HepG2 (cell line): Measurements from ENCODE around the gene TUBB3. TPM values are rescaled to one million over a fixed set of nuclear protein-coding genes. Genes with fewer than 3 reads are reported as not detected.

Experiments
- AGO2 ChIP-seq: fragments of 200-400 bp; formaldehyde crosslinking; optimal IDR thresholded peaks from 2 replicates; pipeline ENCODE3; 2017; ENCODE audit warnings: mild to moderate bottlenecking, low read depth, low read length, moderate library complexity
- CTCF ChIP-seq: sonication (generic); formaldehyde crosslinking; IDR thresholded peaks from 2 replicates; pipeline ENCODE4 v1.5.0; 2020; ENCODE audit warnings: mild to moderate bottlenecking, missing genetic modification reagents, moderate library complexity
- GPN1 ChIP-seq: sonication (generic); formaldehyde crosslinking; IDR thresholded peaks from 2 replicates; pipeline ENCODE4 v1.5.1; 2020; ENCODE audit warnings: missing genetic modification reagents, borderline replicate concordance
- HDAC2 ChIP-seq: sonication (generic); formaldehyde crosslinking; IDR thresholded peaks from 2 replicates; pipeline ENCODE4 v1.4.0; 2020; ENCODE audit warnings: missing genetic modification reagents
- HNF4G ChIP-seq, 2 experiments: sonication (generic) in 1 of 2; formaldehyde crosslinking in 1 of 2; IDR thresholded peaks; 2 replicates each; pipeline versions ENCODE4 v1.4.0 to v1.6.1; 2011 to 2020; ENCODE audit warnings: borderline replicate concordance in 2 of 2, low read depth in 2 of 2, mild to moderate bottlenecking in 2 of 2, low read length in 1 of 2, missing genetic modification reagents in 1 of 2, moderate library complexity in 1 of 2
- KAT7 ChIP-seq: IDR thresholded peaks from 2 replicates; pipeline ENCODE4 v1.6.1; 2018; ENCODE audit warnings: borderline replicate concordance, missing compliant biosample characterization
- MAZ ChIP-seq, 2 experiments: sonication (generic) in 1 of 2; formaldehyde crosslinking in 1 of 2; IDR thresholded peaks; 2 replicates each; pipeline versions ENCODE4 v1.5.0 to v1.6.1; 2012 to 2020; ENCODE audit warnings: low read depth in 2 of 2, mild to moderate bottlenecking in 2 of 2, borderline replicate concordance in 1 of 2, improper control_type of control experiment in 1 of 2, low read length in 1 of 2, missing genetic modification reagents in 1 of 2, moderate library complexity in 1 of 2
- MIER2 ChIP-seq: IDR thresholded peaks from 2 replicates; pipeline ENCODE4 v1.6.1; 2016; ENCODE audit warnings: missing biosample characterization, missing genetic modification reagents
- NCOA1 ChIP-seq: sonication (generic); formaldehyde crosslinking; IDR thresholded peaks from 2 replicates; pipeline ENCODE4 v1.9.0; 2021; ENCODE audit warnings: missing genetic modification reagents
- NFKB2 ChIP-seq: sonication (generic); formaldehyde crosslinking; IDR thresholded peaks from 2 replicates; pipeline ENCODE4 v1.4.0; 2020; ENCODE audit warnings: missing genetic modification reagents, borderline replicate concordance
- NR2C2 ChIP-seq: sonication (generic); formaldehyde crosslinking; IDR thresholded peaks from 2 replicates; pipeline ENCODE4 v1.4.0; 2020; ENCODE audit warnings: missing genetic modification reagents, mild to moderate bottlenecking, moderate library complexity, borderline replicate concordance
- NR2F6 ChIP-seq, 2 experiments: IDR thresholded peaks; 2 replicates each; pipeline ENCODE4 v1.6.1; 2016; ENCODE audit warnings: antibody characterized with exemption in 1 of 2, mild to moderate bottlenecking in 1 of 2
- PAWR ChIP-seq: sonication (generic); formaldehyde crosslinking; IDR thresholded peaks from 2 replicates; pipeline ENCODE4 v1.4.0; 2020; ENCODE audit warnings: missing genetic modification reagents, mild to moderate bottlenecking, borderline replicate concordance
- RCOR2 ChIP-seq: IDR thresholded peaks from 2 replicates; pipeline ENCODE4 v1.6.1; 2016; ENCODE audit warnings: missing biosample characterization, missing genetic modification reagents
- REPIN1 ChIP-seq: sonication (generic); formaldehyde crosslinking; IDR thresholded peaks from 2 replicates; pipeline ENCODE4 v1.8.0; 2022; ENCODE audit warnings: missing genetic modification reagents, low read depth, mild to moderate bottlenecking, borderline replicate concordance
- SAFB2 ChIP-seq: sonication (generic); formaldehyde crosslinking; IDR thresholded peaks from 2 replicates; pipeline ENCODE4 v1.5.1; 2020; ENCODE audit warnings: missing genetic modification reagents, low read depth, mild to moderate bottlenecking, borderline replicate concordance
- SMAD9 ChIP-seq: sonication (generic); formaldehyde crosslinking; IDR thresholded peaks from 2 replicates; pipeline ENCODE4 v1.5.1; 2020; ENCODE audit warnings: mild to moderate bottlenecking, missing genetic modification reagents
- TFDP1 ChIP-seq: IDR thresholded peaks from 2 replicates; pipeline ENCODE4 v1.6.1; 2016; ENCODE audit warnings: missing compliant biosample characterization, missing genetic modification reagents, borderline replicate concordance
- TFDP2 ChIP-seq: sonication (generic); formaldehyde crosslinking; IDR thresholded peaks from 2 replicates; pipeline ENCODE4 v1.4.0; 2020; ENCODE audit warnings: missing genetic modification reagents
- ZKSCAN8 ChIP-seq: IDR thresholded peaks from 2 replicates; pipeline ENCODE4 v1.6.1; 2016; ENCODE audit warnings: borderline replicate concordance, missing genetic modification reagents, missing compliant biosample characterization
- ZNF776 ChIP-seq: sonication (generic); formaldehyde crosslinking; IDR thresholded peaks from 2 replicates; pipeline ENCODE4 v1.4.0; 2020; ENCODE audit warnings: mild to moderate bottlenecking, missing genetic modification reagents
- ZNF782 ChIP-seq: sonication (generic); formaldehyde crosslinking; IDR thresholded peaks from 2 replicates; pipeline ENCODE4 v1.4.0; 2020; ENCODE audit warnings: missing genetic modification reagents, mild to moderate bottlenecking, borderline replicate concordance
- ZSCAN31 ChIP-seq: sonication (generic); formaldehyde crosslinking; IDR thresholded peaks from 2 replicates; pipeline ENCODE4 v1.5.0; 2020; ENCODE audit warnings: low read depth, mild to moderate bottlenecking, missing genetic modification reagents
- polyA plus RNA-seq, 8 experiments: library from polyadenylated mRNA; depleted of rRNA in 3 of 8; stranded (reverse) in 7 of 8; unstranded in 1 of 8; fragments of >200 nt; fragmentation: Illumina TruSeq in 4 of 8; extraction: Trizol in 4 of 8; gene quantifications; 2 replicates each; pipeline versions ENCODE4 v1.2.1 to v1.2.3, GENCODE V29; 2011 to 2016; ENCODE audit warnings: low read depth in 4 of 8, missing spikeins in 1 of 8, mixed read lengths in 1 of 8; ENCODE audit not compliant: insufficient read depth in 1 of 8
- total RNA-seq, 5 experiments: library from RNA; depleted of rRNA; stranded (reverse); fragments of >200 nt; fragmentation: Illumina TruSeq; extraction: Trizol; gene quantifications; 2 replicates each; pipeline ENCODE4 v1.2.3, GENCODE V29; 2016; ENCODE audit warnings: low read depth in 1 of 5

Gene TUBB3
- total and polyA plus RNA-seq, 2 of the 13 experiments (the other 11 are each of a cell fraction or from before 2014, with no cell fraction given) = 110 to 185 TPM

- TF ChIP-seq CTCF (CRISPR knock-in tag) (peak; percentile 30; the same call in 1 of the 2 replicates), ZNF782 (CRISPR knock-in tag) (peak; percentile 73), NFKB2 (CRISPR knock-in tag) (peak; percentile 24; the same call in 1 of the 2 replicates), TFDP2 (CRISPR knock-in tag) (no peak; the same call in 1 of the 2 replicates), NR2C2 (no peak), GPN1 (CRISPR knock-in tag) (0 out of 2 replicates have a peak, but pooled peaks have one; percentile 23), ZKSCAN8 (CRISPR knock-in tag) (0 out of 2 replicates have a peak, but pooled peaks have one; percentile 26), PAWR (CRISPR knock-in tag) (no peak), KAT7 (CRISPR knock-in tag) (peak; percentile 84; the same call in 1 of the 2 replicates), ZSCAN31 (peak; percentile 59; the same call in 1 of the 2 replicates), AGO2 (peak; percentile 6), SAFB2 (CRISPR knock-in tag) (no peak), HNF4G (IDR thresholded peaks at IDR 0.05; ENCODE audit: borderline replicate concordance, low read depth, low read length) (0 out of 2 replicates have a peak, but pooled peaks have one; percentile 6), HNF4G (CRISPR knock-in tag; IDR thresholded peaks at IDR 0.05; ENCODE audit: borderline replicate concordance, low read depth) (no peak), NR2F6 (IDR thresholded peaks at IDR 0.05) (no peak), NR2F6 (CRISPR knock-in tag; IDR thresholded peaks at IDR 0.05) (peak; percentile 53; the same call in 1 of the 2 replicates), MAZ (IDR thresholded peaks at IDR 0.05; ENCODE audit: borderline replicate concordance, low read depth, low read length) (peak; percentile 75), MAZ (CRISPR knock-in tag; IDR thresholded peaks at IDR 0.05; ENCODE audit: low read depth) (peak; percentile 61; the same call in 1 of the 2 replicates), REPIN1 (CRISPR knock-in tag) (0 out of 2 replicates have a peak, but pooled peaks have one; percentile 10), TFDP1 (CRISPR knock-in tag) (0 out of 2 replicates have a peak, but pooled peaks have one; percentile 52), MIER2 (CRISPR knock-in tag) (peak; percentile 30; the same call in 1 of the 2 replicates), ZNF776 (CRISPR knock-in tag) (0 out of 2 replicates have a peak, but pooled peaks have one; percentile 8), SMAD9 (CRISPR knock-in tag) (no peak), HDAC2 (CRISPR knock-in tag) (peak; percentile 70; the same call in 1 of the 2 replicates), RCOR2 (CRISPR knock-in tag) (no peak), NCOA1 (no peak)
Observed at GRCh38 chr16:89921702-89922476, 1.3 kb upstream of the TUBB3 start (continued).
